Activated CD4-positive, alpha-beta T cell treated with anti-CD3 and anti-CD28 coated beads, Interleukin-2, amount 10 ng/mL, durations not matched to agents 24 days and 14 days (primary cell): Measurements from ENCODE around the gene FSIP1. TPM values are rescaled to one million over a fixed set of nuclear protein-coding genes. Genes with fewer than 3 reads are reported as not detected.

Experiments
- DNase-seq: peaks from one replicate; pipeline ENCODE4 v3.0.0; 2022
- H3K27ac Mint-ChIP-seq: one replicate; pipeline ENCODE4 v1.8.0; 2022; ENCODE audit warnings: mild to moderate bottlenecking, mixed read lengths
- H3K27me3 Mint-ChIP-seq: one replicate; pipeline ENCODE4 v1.8.0; 2022; ENCODE audit warnings: mixed read lengths
- H3K36me3 Mint-ChIP-seq: one replicate; pipeline ENCODE4 v1.8.0; 2022; ENCODE audit warnings: low read depth, mild to moderate bottlenecking, mixed read lengths
- H3K4me1 Mint-ChIP-seq: one replicate; pipeline ENCODE4 v1.8.0; 2021; ENCODE audit warnings: mixed read lengths
- H3K4me3 Mint-ChIP-seq: one replicate; pipeline ENCODE4 v1.8.0; 2022; ENCODE audit warnings: mild to moderate bottlenecking, moderate library complexity, mixed read lengths
- H3K9me3 Mint-ChIP-seq: one replicate; pipeline ENCODE4 v1.8.0; 2021; ENCODE audit warnings: mixed read lengths
- intact Hi-C: fragments of 100-400 bp; cut with micrococcal nuclease; formaldehyde crosslinking; loops from one replicate; pipeline ENCODE4 v1.15.1; 2023
- total RNA-seq: library from RNA; stranded (reverse); gene quantifications from 2 replicates; pipeline ENCODE4 v1.2.3, GENCODE V29; 2022

The FSIP1 gene
- total RNA-seq, 1 donor from 2014 or later = 0.37 TPM

GRCh38 chr15:39801641-39802309 is 19.1 kb upstream of the FSIP1 start:
- H3K27ac Mint-ChIP-seq = no peak overlapping the region
- no peak overlapping the region for H3K4me3 Mint-ChIP-seq
- no peaks in the 10 kb centered on the region for H3K36me3 Mint-ChIP-seq
- H3K9me3 Mint-ChIP-seq = no peaks in the 10 kb centered on the region
- peak; percentile 67 for DNase-seq
- H3K27me3 Mint-ChIP-seq = peaks cover 20% of the 10 kb centered on the region
- H3K4me1 Mint-ChIP-seq = no peaks in the 10 kb centered on the region
- intact Hi-C loops = loop anchor here (5.0 kb wide), 1 partner anchor 71 kb away; no protein-coding TSS in a partner anchor

GRCh38 chr15:39799552-39800011 is 16.9 kb upstream of the FSIP1 start:
- Mint-ChIP-seq H3K4me3 (no peak overlapping the region), H3K36me3 (no peaks in the 10 kb centered on the region), H3K27me3 (peaks cover 32% of the 10 kb centered on the region), H3K9me3 (no peaks in the 10 kb centered on the region), H3K4me1 (no peaks in the 10 kb centered on the region), H3K27ac (no peak overlapping the region)
- DNase-seq = no peak
- intact Hi-C loops = loop anchor here (5.0 kb wide), 1 partner anchor 73 kb away; no protein-coding TSS in a partner anchor

- intact Hi-C loops = no loop called here
These were observed 15.7 kb upstream of the FSIP1 start for GRCh38 chr15:39798382-39798781.

GRCh38 chr15:39797407-39797806 is 14.8 kb upstream of the FSIP1 start:
- Mint-ChIP-seq H3K27me3 (peaks cover 46% of the 10 kb centered on the region), H3K36me3 (no peaks in the 10 kb centered on the region), H3K9me3 (no peaks in the 10 kb centered on the region), H3K4me3 (no peak overlapping the region), H3K27ac (no peak overlapping the region), H3K4me1 (no peaks in the 10 kb centered on the region)
- no peak for DNase-seq
- intact Hi-C loops = no loop called here

More at GRCh38 chr15:39798382-39798781, 15.7 kb upstream of the FSIP1 start:
- Mint-ChIP-seq H3K27ac (no peak overlapping the region), H3K27me3 (peaks cover 40% of the 10 kb centered on the region), H3K9me3 (no peaks in the 10 kb centered on the region), H3K4me3 (no peak overlapping the region), H3K36me3 (no peaks in the 10 kb centered on the region), H3K4me1 (no peaks in the 10 kb centered on the region)
- DNase-seq = no peak

GRCh38 chr15:39796601-39797000 is 14.0 kb upstream of the FSIP1 start:
- intact Hi-C loops = no loop called here
- Mint-ChIP-seq H3K36me3 (no peaks in the 10 kb centered on the region), H3K27ac (no peak overlapping the region), H3K4me1 (no peaks in the 10 kb centered on the region), H3K27me3 (peaks cover 48% of the 10 kb centered on the region), H3K9me3 (no peaks in the 10 kb centered on the region), H3K4me3 (no peak overlapping the region)
- no peak for DNase-seq

GRCh38 chr15:39795486-39795885 is 12.8 kb upstream of the FSIP1 start:
- Mint-ChIP-seq H3K4me1 (no peaks in the 10 kb centered on the region), H3K36me3 (no peaks in the 10 kb centered on the region), H3K27me3 (peaks cover 46% of the 10 kb centered on the region), H3K9me3 (no peaks in the 10 kb centered on the region), H3K4me3 (no peak overlapping the region), H3K27ac (no peak overlapping the region)
- no peak for DNase-seq
- intact Hi-C loops = no loop called here

- Mint-ChIP-seq H3K27me3 (peaks cover 44% of the 10 kb centered on the region), H3K36me3 (no peaks in the 10 kb centered on the region), H3K4me1 (no peaks in the 10 kb centered on the region)
These were observed 12.3 kb upstream of the FSIP1 start for GRCh38 chr15:39794954-39795353.

GRCh38 chr15:39793923-39794322 is 11.3 kb upstream of the FSIP1 start:
- Mint-ChIP-seq H3K4me3 (no peak overlapping the region), H3K27ac (no peak overlapping the region), H3K27me3 (peaks cover 41% of the 10 kb centered on the region), H3K9me3 (no peaks in the 10 kb centered on the region), H3K36me3 (no peaks in the 10 kb centered on the region), H3K4me1 (no peaks in the 10 kb centered on the region)
- no peak for DNase-seq
- intact Hi-C loops = no loop called here

More at GRCh38 chr15:39794954-39795353, 12.3 kb upstream of the FSIP1 start:
- Mint-ChIP-seq H3K9me3 (no peaks in the 10 kb centered on the region), H3K27ac (no peak overlapping the region), H3K4me3 (no peak overlapping the region)
- intact Hi-C loops = no loop called here
- no peak for DNase-seq

GRCh38 chr15:39792844-39793335 is 10.2 kb upstream of the FSIP1 start:
- Mint-ChIP-seq H3K4me3 (no peak overlapping the region), H3K36me3 (no peaks in the 10 kb centered on the region), H3K27me3 (peaks cover 38% of the 10 kb centered on the region), H3K27ac (no peak overlapping the region), H3K9me3 (no peaks in the 10 kb centered on the region), H3K4me1 (peaks cover 8% of the 10 kb centered on the region)
- DNase-seq = no peak
- intact Hi-C loops = no loop called here

GRCh38 chr15:39792025-39792843 is 9.6 kb upstream of the FSIP1 start:
- Mint-ChIP-seq H3K27me3 (peaks cover 38% of the 10 kb centered on the region), H3K4me3 (no peak overlapping the region), H3K36me3 (no peaks in the 10 kb centered on the region), H3K4me1 (peaks cover 13% of the 10 kb centered on the region), H3K27ac (no peak overlapping the region), H3K9me3 (no peaks in the 10 kb centered on the region)
- DNase-seq = no peak
- intact Hi-C loops = no loop called here

GRCh38 chr15:39789736-39790135 is 7.1 kb upstream of the FSIP1 start:
- Mint-ChIP-seq H3K36me3 (no peaks in the 10 kb centered on the region), H3K4me1 (peaks cover 21% of the 10 kb centered on the region), H3K27me3 (peaks cover 21% of the 10 kb centered on the region), H3K9me3 (no peaks in the 10 kb centered on the region), H3K4me3 (no peak overlapping the region), H3K27ac (no peak overlapping the region)
- DNase-seq = no peak
- intact Hi-C loops = loop anchor here (10.0 kb wide), 1 partner anchor 645 kb away; no protein-coding TSS in a partner anchor

GRCh38 chr15:39788800-39789565 is 6.3 kb upstream of the FSIP1 start:
- intact Hi-C loops = loop anchor here (10.0 kb wide), 1 partner anchor 644 kb away; no protein-coding TSS in a partner anchor
- Mint-ChIP-seq H3K9me3 (no peaks in the 10 kb centered on the region), H3K4me3 (no peak overlapping the region), H3K36me3 (no peaks in the 10 kb centered on the region), H3K4me1 (peaks cover 25% of the 10 kb centered on the region), H3K27me3 (peaks cover 14% of the 10 kb centered on the region), H3K27ac (no peak overlapping the region)
- DNase-seq = no peak

- no peak for DNase-seq
- H3K36me3 Mint-ChIP-seq = no peaks in the 10 kb centered on the region
These were observed 5.5 kb upstream of the FSIP1 start for GRCh38 chr15:39788108-39788507.

More at GRCh38 chr15:39788108-39788507, 5.5 kb upstream of the FSIP1 start:
- Mint-ChIP-seq H3K4me1 (peaks cover 32% of the 10 kb centered on the region), H3K4me3 (no peak overlapping the region), H3K9me3 (no peaks in the 10 kb centered on the region), H3K27me3 (peaks cover 8% of the 10 kb centered on the region), H3K27ac (no peak overlapping the region)
- intact Hi-C loops = loop anchor here (10.0 kb wide), 1 partner anchor 643 kb away; no protein-coding TSS in a partner anchor
